Loucy (cell line): Measurements from ENCODE around the gene PYGL.

Source experiments
- H2AFZ ChIP-seq: fragments of 200-600 bp; sonication (generic); 2 replicates; pipeline ENCODE4 v1.6.0; 2016; ENCODE audit warnings: antibody characterized with exemption, mild to moderate bottlenecking, low read length, moderate library complexity
- H3F3A ChIP-seq: fragments of 200-600 bp; 2 replicates; pipeline ENCODE4 v1.6.0; 2016; ENCODE audit warnings: antibody characterized with exemption, low read depth, mild to moderate bottlenecking
- H3K27me3 ChIP-seq: fragments of 200-600 bp; sonication (generic); 2 replicates; pipeline ENCODE4 v1.6.1; 2014; ENCODE audit warnings: low read length, mild to moderate bottlenecking; ENCODE audit not compliant: insufficient read depth, poor library complexity, severe bottlenecking
- H3K36me3 ChIP-seq: fragments of 200-600 bp; sonication (generic); 2 replicates; pipeline ENCODE4 v1.6.1; 2016; ENCODE audit warnings: low read length; ENCODE audit not compliant: insufficient read depth
- H3K4me1 ChIP-seq: fragments of 200-600 bp; sonication (generic); 2 replicates; pipeline ENCODE4 v1.5.1; 2014; ENCODE audit warnings: low read length, mild to moderate bottlenecking; ENCODE audit not compliant: insufficient read depth, poor library complexity, severe bottlenecking
- H3K4me2 ChIP-seq: fragments of 200-600 bp; sonication (generic); 2 replicates; pipeline ENCODE4 v1.6.0; 2014; ENCODE audit warnings: antibody characterized with exemption, low read length, low read depth, mild to moderate bottlenecking; ENCODE audit not compliant: poor library complexity, severe bottlenecking
- H3K4me3 ChIP-seq: fragments of 200-600 bp; sonication (generic); 2 replicates; pipeline ENCODE4 v1.5.1; 2014; ENCODE audit warnings: low read length, mild to moderate bottlenecking, mixed read lengths; ENCODE audit not compliant: poor library complexity, severe bottlenecking
- H3K79me2 ChIP-seq: fragments of 200-600 bp; sonication (generic); 2 replicates; pipeline ENCODE4 v1.6.1; 2014; ENCODE audit warnings: low read length; ENCODE audit not compliant: insufficient read depth
- H3K9ac ChIP-seq: fragments of 200-600 bp; sonication (generic); 2 replicates; pipeline ENCODE4 v1.6.0; 2014; ENCODE audit warnings: mild to moderate bottlenecking, low read depth, low read length, moderate library complexity; ENCODE audit not compliant: poor library complexity, severe bottlenecking
- H3K9me2 ChIP-seq: fragments of 200-600 bp; sonication (generic); replicated peaks from 2 replicates; pipeline ENCODE4 v1.6.1; 2016; ENCODE audit warnings: low read depth, low read length, mixed read lengths
- H3K9me3 ChIP-seq: fragments of 200-600 bp; sonication (generic); 2 replicates; pipeline ENCODE4 v1.6.1; 2014; ENCODE audit warnings: mild to moderate bottlenecking, antibody characterized with exemption, low read length, low read depth; ENCODE audit not compliant: insufficient read depth
- H4K20me1 ChIP-seq: fragments of 200-600 bp; sonication (generic); 2 replicates; pipeline ENCODE4 v1.6.0; 2014; ENCODE audit warnings: antibody characterized with exemption, low read length, mild to moderate bottlenecking; ENCODE audit not compliant: insufficient read depth, poor library complexity, severe bottlenecking
- EZH2phosphoT487 ChIP-seq: fragments of 200-600 bp; IDR thresholded peaks from 2 replicates; pipeline ENCODE4 v1.6.1; 2018; ENCODE audit warnings: antibody characterized with exemption, mild to moderate bottlenecking, moderate library complexity, borderline replicate concordance
- TF ChIP-seq, protein P1 (sequence below): fragments of 200-600 bp; sonication (generic); conservative IDR thresholded peaks from 2 replicates; pipeline ENCODE4 v1.5.1; 2014; ENCODE audit warnings: mild to moderate bottlenecking, antibody characterized with exemption, low read length

The PYGL gene

GRCh38 chr14:50972734-50973133, 28.5 kb upstream of the PYGL start:
- H3F3A ChIP-seq, result no peaks in the 10 kb centered on the region
- H3K9me3 ChIP-seq, result no peaks in the 10 kb centered on the region
- H3K79me2 ChIP-seq, result no peaks in the 10 kb centered on the region
- no peak overlapping the region for H3K9ac ChIP-seq
- no peaks in the 10 kb centered on the region for H3K4me1 ChIP-seq
- H3K27me3 ChIP-seq, result no peaks in the 10 kb centered on the region
- no peaks in the 10 kb centered on the region for H3K36me3 ChIP-seq
- H3K4me2 ChIP-seq, result no peak overlapping the region
- no peaks in the 10 kb centered on the region for H3K9me2 ChIP-seq
- no peak overlapping the region for H3K4me3 ChIP-seq
- H4K20me1 ChIP-seq, result no peaks in the 10 kb centered on the region
- H2AFZ ChIP-seq, result no peak overlapping the region
- no peak for TF ChIP-seq EZH2phosphoT487
- TF ChIP-seq, protein P1, sequence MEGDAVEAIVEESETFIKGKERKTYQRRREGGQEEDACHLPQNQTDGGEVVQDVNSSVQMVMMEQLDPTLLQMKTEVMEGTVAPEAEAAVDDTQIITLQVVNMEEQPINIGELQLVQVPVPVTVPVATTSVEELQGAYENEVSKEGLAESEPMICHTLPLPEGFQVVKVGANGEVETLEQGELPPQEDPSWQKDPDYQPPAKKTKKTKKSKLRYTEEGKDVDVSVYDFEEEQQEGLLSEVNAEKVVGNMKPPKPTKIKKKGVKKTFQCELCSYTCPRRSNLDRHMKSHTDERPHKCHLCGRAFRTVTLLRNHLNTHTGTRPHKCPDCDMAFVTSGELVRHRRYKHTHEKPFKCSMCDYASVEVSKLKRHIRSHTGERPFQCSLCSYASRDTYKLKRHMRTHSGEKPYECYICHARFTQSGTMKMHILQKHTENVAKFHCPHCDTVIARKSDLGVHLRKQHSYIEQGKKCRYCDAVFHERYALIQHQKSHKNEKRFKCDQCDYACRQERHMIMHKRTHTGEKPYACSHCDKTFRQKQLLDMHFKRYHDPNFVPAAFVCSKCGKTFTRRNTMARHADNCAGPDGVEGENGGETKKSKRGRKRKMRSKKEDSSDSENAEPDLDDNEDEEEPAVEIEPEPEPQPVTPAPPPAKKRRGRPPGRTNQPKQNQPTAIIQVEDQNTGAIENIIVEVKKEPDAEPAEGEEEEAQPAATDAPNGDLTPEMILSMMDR, result no peak

- H3F3A ChIP-seq, result no peaks in the 10 kb centered on the region
- no peak overlapping the region for H3K9ac ChIP-seq
- no peaks in the 10 kb centered on the region for H3K4me1 ChIP-seq
- no peak overlapping the region for H3K4me3 ChIP-seq
- TF ChIP-seq, protein P1, result no peak
- no peak for TF ChIP-seq EZH2phosphoT487
- no peaks in the 10 kb centered on the region for H3K9me3 ChIP-seq
- H3K9me2 ChIP-seq, result no peaks in the 10 kb centered on the region
- H3K27me3 ChIP-seq, result no peaks in the 10 kb centered on the region
- H2AFZ ChIP-seq, result no peak overlapping the region
- no peak overlapping the region for H3K4me2 ChIP-seq
- H3K36me3 ChIP-seq, result no peaks in the 10 kb centered on the region
- no peaks in the 10 kb centered on the region for H4K20me1 ChIP-seq
- H3K79me2 ChIP-seq, result no peaks in the 10 kb centered on the region
Observed at GRCh38 chr14:50970886-50971781, 26.9 kb upstream of the PYGL start.

DNA sequence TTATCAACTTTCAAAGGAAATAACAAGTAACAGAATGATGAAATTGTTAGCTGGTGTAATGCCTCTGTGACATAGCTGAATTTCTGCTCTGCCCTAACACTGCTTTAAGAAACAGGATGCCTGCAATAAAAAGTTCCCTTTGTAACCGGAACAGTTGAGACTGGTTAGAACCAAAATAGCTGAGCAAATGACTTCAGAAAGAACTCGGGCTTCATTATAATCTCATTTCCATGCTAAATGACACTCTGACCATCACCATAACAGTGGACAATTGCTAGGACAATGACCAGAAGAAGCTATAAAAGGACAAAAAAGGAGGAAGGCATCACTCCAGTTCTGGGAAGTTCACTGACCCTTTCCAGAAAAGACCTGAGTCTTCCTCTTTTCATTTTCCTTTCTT, 23.5 kb upstream of the PYGL start:
- no peak overlapping the region for H3K9ac ChIP-seq
- H2AFZ ChIP-seq, result no peak overlapping the region
- no peaks in the 10 kb centered on the region for H3K9me2 ChIP-seq
- H3F3A ChIP-seq, result no peaks in the 10 kb centered on the region
- H4K20me1 ChIP-seq, result no peaks in the 10 kb centered on the region
- no peak overlapping the region for H3K4me2 ChIP-seq
- H3K79me2 ChIP-seq, result no peaks in the 10 kb centered on the region
- no peak overlapping the region for H3K4me3 ChIP-seq
- no peaks in the 10 kb centered on the region for H3K9me3 ChIP-seq
- no peaks in the 10 kb centered on the region for H3K4me1 ChIP-seq
- TF ChIP-seq EZH2phosphoT487, result no peak
- TF ChIP-seq, protein P1, result no peak
- no peaks in the 10 kb centered on the region for H3K27me3 ChIP-seq
- H3K36me3 ChIP-seq, result no peaks in the 10 kb centered on the region
